GM20000 (cell line): ENCODE results near the gene STX10.
A peak's percentile ranks its signal among the peaks of the same experiment; 100 is the strongest.

Experiments used
- DNase-seq: peaks from one replicate; pipeline ENCODE4 v3.0.0; 2012; ENCODE audit warnings: low spot score
- TF ChIP-seq, protein P1 (sequence below): IDR thresholded peaks from 2 replicates; pipeline ENCODE4 v1.5.1; 2012; ENCODE audit warnings: mild to moderate bottlenecking, control low read depth; ENCODE audit errors: extremely low read depth, missing control alignments

Gene STX10

DNA sequence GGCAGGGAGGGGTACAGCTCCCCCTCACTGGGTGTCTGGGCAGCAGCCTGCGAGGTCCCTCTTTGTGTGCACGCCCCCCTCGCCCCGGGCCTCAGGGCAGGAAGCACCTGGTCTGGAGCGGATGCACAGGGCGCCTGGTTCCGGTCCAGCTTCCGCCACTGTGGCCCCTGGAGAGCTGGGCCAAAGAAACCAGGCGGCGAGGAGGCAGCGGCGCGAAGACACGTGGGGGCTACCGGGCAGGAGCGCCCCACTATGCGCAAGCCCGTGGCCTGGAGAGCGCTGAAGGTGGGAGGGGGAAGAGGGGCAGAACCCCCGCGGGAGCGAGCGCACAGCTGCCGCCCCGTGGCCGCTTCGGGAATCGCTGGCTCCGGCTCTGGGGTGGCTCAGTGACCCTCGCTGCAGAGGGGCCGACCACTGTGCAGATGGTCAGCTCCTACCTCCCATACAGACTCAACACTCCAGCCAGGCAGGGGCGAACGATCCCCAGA lies 45.8 kb downstream of the STX10 start:
- TF ChIP-seq, protein P1, sequence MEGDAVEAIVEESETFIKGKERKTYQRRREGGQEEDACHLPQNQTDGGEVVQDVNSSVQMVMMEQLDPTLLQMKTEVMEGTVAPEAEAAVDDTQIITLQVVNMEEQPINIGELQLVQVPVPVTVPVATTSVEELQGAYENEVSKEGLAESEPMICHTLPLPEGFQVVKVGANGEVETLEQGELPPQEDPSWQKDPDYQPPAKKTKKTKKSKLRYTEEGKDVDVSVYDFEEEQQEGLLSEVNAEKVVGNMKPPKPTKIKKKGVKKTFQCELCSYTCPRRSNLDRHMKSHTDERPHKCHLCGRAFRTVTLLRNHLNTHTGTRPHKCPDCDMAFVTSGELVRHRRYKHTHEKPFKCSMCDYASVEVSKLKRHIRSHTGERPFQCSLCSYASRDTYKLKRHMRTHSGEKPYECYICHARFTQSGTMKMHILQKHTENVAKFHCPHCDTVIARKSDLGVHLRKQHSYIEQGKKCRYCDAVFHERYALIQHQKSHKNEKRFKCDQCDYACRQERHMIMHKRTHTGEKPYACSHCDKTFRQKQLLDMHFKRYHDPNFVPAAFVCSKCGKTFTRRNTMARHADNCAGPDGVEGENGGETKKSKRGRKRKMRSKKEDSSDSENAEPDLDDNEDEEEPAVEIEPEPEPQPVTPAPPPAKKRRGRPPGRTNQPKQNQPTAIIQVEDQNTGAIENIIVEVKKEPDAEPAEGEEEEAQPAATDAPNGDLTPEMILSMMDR: peak; percentile 88
- peak; percentile 86 for DNase-seq

DNA sequence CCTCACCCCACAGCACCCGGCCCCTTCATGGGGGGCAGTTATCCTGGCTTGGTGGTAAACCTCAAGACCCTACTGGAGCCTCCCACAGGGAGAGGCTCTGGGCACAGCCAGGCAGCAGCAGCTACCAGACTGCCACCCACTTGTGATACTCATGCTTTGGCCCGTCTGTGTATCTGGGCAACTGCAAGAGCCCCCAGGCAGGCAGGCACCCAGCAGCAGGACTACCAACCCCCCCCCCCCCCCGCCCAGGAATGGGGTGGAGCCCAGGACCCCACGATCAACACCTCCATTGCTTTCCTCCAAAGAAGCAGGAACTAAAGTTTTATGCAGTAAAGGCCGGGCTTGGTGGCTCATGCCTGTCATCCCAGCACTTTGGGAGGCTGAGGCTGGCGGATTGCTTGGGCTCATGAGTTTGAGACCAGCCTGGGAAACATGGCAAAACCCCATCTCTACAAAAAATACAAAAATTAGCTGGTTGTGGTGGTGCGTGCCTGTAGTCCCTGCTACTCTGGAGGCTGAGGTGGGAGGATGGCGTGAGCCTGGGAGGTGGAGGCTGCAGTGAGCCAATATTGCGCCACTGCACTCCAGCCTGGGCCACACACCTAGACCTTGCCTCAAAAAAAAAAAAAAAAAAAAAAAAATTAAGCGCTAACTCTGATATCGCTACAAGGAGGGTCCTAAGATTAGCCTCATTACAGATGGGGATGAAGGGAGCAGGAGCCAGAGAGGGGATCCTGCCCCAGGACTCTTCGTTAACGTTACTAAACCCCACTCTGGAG lies 46.4 kb downstream of the STX10 start:
- no peak for DNase-seq
- TF ChIP-seq, protein P1: no peak

- peak; percentile 88 for DNase-seq
- TF ChIP-seq, protein P1: no peak
Observed at GRCh38 chr19:13102666-13103580, 47.3 kb downstream of the STX10 start, which contains the start of gene LYL1. Gene LYL1, minus strand, starts transcription at chr19:13102858. Its CDS starts 1,687 bp downstream, at chr19:13101171.

DNA sequence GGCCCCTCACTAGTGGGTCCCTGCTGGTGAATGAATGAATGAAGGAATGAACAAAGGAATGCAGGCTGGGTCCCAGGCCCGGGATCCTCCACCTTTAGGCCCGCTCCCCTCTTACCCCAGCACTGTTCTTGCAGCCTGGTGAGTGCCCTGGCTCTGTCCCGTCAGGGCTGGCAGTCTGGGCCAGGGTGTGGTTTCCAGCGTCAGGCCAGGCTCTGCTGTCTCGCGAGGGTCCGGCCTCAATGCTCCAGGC lies 47.8 kb downstream of the STX10 start:
- DNase-seq: no peak

DNA sequence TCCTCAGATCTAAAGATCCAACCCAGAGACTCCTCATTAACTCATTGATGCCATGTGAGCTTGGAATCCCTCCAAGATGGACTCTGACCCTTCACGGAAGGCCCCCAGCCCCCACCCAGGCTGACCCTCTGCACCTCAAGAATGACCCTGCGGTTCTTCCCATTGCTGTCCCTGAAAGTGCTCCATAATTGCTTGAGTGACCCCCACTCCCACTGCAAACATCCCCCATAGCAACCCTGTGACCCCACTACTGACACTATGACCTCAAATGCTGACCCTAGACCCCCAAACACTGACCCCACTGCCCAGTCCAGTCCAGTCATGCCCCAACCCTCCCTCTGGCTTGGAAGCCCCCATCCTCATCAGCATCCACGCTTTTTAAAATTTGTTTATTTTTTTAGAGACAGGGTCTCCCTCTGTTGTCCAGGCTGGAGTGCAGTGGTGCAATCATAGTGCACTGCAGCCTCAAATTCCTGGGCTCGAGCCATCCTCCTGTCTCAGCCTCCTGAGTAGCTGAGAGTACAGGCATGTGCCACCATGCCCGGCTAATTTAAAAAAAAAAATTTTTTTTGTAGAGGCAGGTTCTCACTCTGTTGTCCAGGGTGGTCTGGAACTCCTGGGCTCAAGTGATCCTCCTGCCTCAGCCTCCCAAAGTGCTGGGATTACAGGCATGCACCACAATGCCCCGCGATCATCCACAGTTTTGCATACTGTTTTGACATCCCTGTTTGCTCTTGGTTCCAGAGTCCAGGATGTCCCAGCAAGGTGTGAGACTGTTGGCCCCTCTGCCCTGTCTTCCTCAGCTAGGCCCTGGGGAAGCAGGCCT lies 48.4 kb downstream of the STX10 start:
- TF ChIP-seq, protein P1: no peak
- no peak for DNase-seq

More for the DNA sequence above, 47.8 kb downstream of the STX10 start:
- TF ChIP-seq, protein P1: no peak

- TF ChIP-seq, protein P1: peak; percentile 52
- DNase-seq: no peak
Observed at GRCh38 chr19:13100841-13101589, 49.2 kb downstream of the STX10 start.
